Jurkat, Clone E6-1 (cell line): Measurements from ENCODE around the gene GPR183.

Source experiments
- DNase-seq: peaks from one replicate; pipeline ENCODE4 v3.0.0-alpha.2; 2011; ENCODE audit warnings: low read depth, low spot score
- H3K4me3 ChIP-seq: 2 replicates; pipeline ENCODE4 v1.5.1; 2011; ENCODE audit warnings: mild to moderate bottlenecking, low read length, control low read depth, moderate library complexity

GPR183 gene

GRCh38 chr13:99340638-99341037 lies 33.4 kb upstream of the GPR183 start:
- no peak overlapping the region for H3K4me3 ChIP-seq
- DNase-seq = no peak

- no peak overlapping the region for H3K4me3 ChIP-seq
- DNase-seq = no peak
Measured at GRCh38 chr13:99339736-99340397, 32.7 kb upstream of the GPR183 start.

GRCh38 chr13:99339230-99339721 lies 32.1 kb upstream of the GPR183 start:
- DNase-seq = no peak
- no peak overlapping the region for H3K4me3 ChIP-seq

GRCh38 chr13:99335603-99336002 lies 28.4 kb upstream of the GPR183 start:
- DNase-seq = no peak
- H3K4me3 ChIP-seq = no peak overlapping the region

- no peak overlapping the region for H3K4me3 ChIP-seq
- no peak for DNase-seq
Measured at GRCh38 chr13:99335087-99335486, 27.9 kb upstream of the GPR183 start.

- no peak overlapping the region for H3K4me3 ChIP-seq
- no peak for DNase-seq
Measured at GRCh38 chr13:99334221-99334620, 27.0 kb upstream of the GPR183 start.

- no peak overlapping the region for H3K4me3 ChIP-seq
- no peak for DNase-seq
Measured at GRCh38 chr13:99332456-99332855, 25.3 kb upstream of the GPR183 start.

GRCh38 chr13:99331881-99332293 lies 24.7 kb upstream of the GPR183 start:
- no peak overlapping the region for H3K4me3 ChIP-seq
- no peak for DNase-seq

GRCh38 chr13:99330942-99331341 lies 23.7 kb upstream of the GPR183 start:
- DNase-seq = no peak
- no peak overlapping the region for H3K4me3 ChIP-seq

GRCh38 chr13:99329477-99329876 lies 22.3 kb upstream of the GPR183 start:
- DNase-seq = no peak
- H3K4me3 ChIP-seq = no peak overlapping the region

- DNase-seq = no peak
- H3K4me3 ChIP-seq = no peak overlapping the region
Measured at GRCh38 chr13:99327761-99328160, 20.6 kb upstream of the GPR183 start.

GRCh38 chr13:99327126-99327525 lies 19.9 kb upstream of the GPR183 start:
- no peak for DNase-seq
- H3K4me3 ChIP-seq = no peak overlapping the region

- H3K4me3 ChIP-seq = no peak overlapping the region
- no peak for DNase-seq
Measured at GRCh38 chr13:99326012-99326411, 18.8 kb upstream of the GPR183 start.

- DNase-seq = no peak
- no peak overlapping the region for H3K4me3 ChIP-seq
Measured at GRCh38 chr13:99323488-99323887, 16.3 kb upstream of the GPR183 start.

GRCh38 chr13:99322297-99323103 lies 15.3 kb upstream of the GPR183 start:
- DNase-seq = peak; percentile 90
- no peak overlapping the region for H3K4me3 ChIP-seq

GRCh38 chr13:99321709-99322108 lies 14.5 kb upstream of the GPR183 start:
- no peak overlapping the region for H3K4me3 ChIP-seq
- no peak for DNase-seq

- H3K4me3 ChIP-seq = no peak overlapping the region
- peak; percentile 12 for DNase-seq
Measured at GRCh38 chr13:99320693-99321481, 13.7 kb upstream of the GPR183 start.

- H3K4me3 ChIP-seq = no peak overlapping the region
- no peak for DNase-seq
Measured at GRCh38 chr13:99316657-99317256, 9.6 kb upstream of the GPR183 start.

- DNase-seq = no peak
- H3K4me3 ChIP-seq = no peak overlapping the region
Measured at GRCh38 chr13:99316224-99316623, 9.0 kb upstream of the GPR183 start.
